Measurements from ENCODE around the gene TRIM50.
"Not testable (repeated sequence)": the region's sequence is repeated elsewhere in the genome, so short reads cannot be mapped to it uniquely, and the experiment has no call there.

Gene TRIM50

DNA sequence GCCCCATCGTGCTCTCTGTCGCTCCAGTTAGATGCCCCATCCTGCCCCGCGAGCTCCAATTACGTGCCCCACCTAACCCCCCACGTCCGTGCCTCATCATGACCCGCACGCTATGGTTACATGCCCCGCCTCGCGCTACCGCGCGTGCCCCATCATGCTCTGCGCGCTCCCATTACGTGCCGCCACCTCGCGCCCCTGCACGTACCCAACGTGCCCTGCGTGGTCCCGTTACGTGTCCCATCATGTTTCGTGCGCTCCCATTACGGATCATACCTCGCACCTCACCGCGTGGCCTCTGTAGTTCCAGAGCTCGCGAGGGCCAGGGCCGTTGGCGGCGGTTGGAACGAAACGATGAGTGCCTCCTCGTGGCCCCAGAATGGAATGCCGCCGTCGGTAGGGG lies at the start of gene TRIM50, which contains the start of gene FKBP6:
TSS of gene TRIM50 (minus strand) at position 161 of the 400 bp plus-strand sequence. CDS start 3,295 bp downstream, outside the sequence.
TSS of gene FKBP6 (plus strand) at position 240 of the 400 bp plus-strand sequence. CDS start 268 bp downstream, outside the sequence.
- DNase-seq, result not testable (repeated sequence)

DNA sequence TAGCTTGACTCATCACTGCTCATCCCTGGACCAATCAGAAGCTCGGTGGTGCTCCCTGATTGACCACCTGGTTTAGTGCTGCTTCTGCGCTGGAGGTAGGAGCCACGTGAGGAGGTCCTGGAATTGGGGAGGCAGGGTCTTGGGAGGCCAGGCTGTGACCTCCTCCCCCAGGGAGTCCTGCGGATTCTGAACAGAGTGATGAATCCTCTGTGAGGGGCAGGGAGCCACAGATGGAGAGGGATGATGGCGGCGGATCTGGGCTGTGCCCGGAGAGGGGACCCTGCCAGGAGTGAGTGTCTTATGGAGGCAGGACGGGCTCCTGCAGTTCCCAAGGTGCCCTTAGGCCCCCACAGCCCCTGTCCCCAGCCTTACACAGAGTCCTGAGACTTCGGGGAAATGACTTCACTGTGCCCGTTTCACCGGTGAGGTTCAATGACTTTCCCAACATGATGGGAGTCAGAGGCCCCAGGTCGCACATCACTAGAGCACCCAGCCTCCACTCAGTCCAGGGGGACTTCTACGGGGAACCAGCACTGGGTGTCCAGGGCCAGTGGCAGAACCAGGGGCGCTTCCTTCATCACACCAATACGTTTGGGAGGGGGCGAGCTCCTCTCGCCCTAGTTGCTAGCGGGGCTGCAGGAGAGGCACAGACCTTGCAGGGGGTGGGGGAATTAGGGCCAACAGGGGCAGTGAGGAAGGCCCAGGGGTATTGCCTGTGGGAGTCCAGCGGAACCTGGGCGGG lies 49.0 kb upstream of the TRIM50 start:
- no peak for DNase-seq

DNA sequence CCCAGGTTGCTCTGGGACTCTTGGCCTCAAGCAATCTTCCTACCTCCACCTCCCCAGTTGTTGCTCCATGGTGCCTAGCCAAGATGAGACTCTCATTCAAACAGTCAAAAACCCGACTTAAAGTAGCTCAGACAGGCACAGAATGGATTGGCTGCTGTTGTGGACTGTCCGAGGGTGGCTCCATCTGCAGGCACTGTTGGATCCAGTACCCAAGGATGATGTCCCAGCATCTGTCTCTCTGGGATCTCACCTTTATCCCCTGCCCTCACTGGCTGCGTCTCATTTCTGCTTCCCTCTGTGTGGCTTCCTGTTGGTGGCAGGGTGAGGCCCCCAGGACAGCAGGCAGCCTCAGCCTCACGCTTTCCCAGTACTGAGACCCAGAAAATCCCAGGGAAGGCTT lies 48.4 kb upstream of the TRIM50 start:
- not testable (repeated sequence) for DNase-seq

DNA sequence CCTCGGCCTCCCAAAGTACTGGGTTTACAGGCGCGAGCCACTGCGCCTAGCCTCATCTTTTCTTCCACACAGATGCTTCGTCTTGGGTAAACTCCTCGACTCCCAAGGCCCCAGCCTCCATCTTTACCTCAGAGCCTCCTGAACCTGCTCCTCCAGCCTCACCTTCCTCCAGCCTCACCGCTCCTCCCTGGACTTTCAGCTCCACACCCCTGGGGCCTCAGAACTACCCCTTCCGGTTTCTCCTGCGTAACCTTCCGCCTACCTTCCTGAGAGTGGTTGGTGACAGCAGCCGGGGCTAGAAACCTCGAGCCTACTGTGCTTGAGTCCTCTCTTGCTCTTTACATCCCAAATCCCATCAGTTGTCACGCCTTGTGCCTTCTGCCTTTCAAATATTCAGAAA lies 45.9 kb upstream of the TRIM50 start:
- no peak for DNase-seq

DNA sequence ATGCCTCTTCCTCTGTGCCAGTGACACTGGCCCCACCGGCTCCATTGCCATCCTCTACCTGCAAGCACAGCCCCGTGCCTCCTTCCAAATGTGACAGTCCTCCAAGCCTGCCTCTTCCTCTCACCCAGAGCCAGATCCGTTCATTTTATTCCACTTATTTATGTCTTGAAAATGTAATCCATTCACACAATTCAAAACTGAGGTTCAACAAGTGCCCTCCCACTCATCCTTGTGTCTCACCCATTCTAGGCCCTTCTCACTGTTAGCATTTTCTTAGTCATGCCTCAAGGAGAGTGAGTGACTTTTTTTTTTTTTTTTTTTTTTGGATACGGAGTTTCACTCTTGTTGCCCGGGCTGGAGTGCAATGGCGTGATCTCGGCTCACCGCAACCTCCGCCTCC lies 41.7 kb upstream of the TRIM50 start:
- no peak for DNase-seq

DNA sequence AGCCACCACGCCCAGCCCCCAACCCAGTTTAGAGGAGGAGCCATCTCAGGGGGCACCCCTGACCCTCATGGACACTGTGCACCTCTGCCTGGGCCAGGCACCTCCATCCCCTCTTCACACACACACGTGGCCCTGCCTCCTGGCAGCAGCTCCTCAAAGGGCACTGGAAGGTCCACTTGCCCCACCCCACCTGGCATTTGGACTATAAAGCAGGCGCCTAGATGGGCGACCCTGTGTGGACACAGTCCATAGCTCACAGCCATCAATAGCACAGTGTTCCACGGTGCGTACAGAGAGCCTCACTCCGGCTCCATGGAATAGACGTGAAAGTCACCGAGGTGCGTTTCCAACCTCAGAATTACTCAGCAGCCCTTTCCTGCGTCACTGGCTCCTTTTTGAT lies 41.1 kb upstream of the TRIM50 start:
- DNase-seq, result no peak

DNA sequence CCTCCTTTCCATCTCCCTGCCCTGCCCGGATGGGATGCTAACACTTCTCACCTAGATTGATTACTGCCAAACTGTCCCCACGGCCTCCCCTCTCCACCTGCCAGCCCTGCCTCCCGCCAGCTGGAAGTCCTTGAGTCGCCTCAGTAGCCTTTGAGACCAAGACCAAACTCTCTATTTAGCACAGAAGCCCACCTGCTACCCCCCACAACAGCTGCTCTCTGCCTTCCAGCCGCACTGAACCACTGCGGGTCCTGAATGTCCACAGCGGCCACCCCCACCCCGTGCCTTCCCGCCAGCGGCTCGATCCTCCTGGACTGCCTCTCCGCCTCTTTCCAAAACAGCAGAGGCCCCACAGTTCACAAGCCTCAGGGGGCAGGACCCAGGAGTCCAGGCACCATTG lies 39.1 kb upstream of the TRIM50 start:
- no peak for DNase-seq

DNA sequence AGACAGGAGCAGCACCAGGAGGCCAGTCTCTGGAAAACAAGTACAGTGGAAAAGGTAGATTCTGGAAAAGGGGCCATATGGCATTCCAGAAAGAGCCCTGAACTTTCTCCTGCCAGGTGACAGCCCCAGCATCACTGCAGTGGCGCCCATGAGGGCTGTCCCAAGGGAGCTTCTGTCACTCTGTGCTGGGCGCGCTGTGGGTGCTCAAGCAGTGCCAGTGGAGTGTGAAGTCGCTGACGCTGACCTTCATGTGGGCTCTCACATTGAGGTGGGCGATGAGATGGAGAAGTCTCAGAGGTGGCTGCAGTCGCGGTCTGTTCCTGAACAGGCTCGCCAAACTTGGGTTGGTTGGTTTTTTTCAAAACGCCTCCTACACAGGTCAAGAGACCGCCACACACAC lies 38.2 kb upstream of the TRIM50 start:
- no peak for DNase-seq

DNA sequence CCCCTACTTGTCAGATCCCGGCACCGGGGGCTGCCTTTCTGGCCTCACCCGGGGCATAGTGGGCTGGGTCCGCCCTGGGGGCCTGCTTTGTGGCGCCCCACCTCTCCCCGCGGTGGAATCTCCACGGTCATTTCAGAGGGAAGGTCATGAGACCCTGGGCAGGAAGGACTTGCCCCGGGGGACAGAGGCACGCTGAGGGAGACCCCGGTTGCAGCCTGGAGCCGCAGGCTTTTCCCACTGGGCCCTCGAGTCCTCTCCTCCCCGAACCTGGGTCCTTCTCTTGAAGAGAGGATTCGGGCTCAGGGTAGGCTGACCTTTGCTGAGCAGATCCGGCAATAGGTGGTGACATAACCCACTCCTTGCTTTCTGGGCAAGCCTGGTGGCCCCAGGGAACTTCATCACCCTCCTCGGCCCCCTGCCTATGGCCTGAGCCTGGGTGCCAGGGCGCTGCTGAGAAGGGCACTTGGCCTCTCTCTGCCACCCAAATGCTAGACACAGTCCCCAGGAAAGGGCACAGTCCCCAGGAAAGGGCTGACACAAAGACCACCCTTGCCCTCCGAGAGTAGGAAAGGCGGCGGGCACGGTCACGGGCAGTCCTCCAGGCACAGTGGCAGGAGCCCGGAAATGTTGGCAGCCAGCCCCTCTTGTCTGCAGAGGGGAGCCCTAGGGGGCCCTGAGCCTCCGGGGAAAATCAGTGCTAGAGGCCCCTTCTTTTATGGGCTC lies 36.3 kb upstream of the TRIM50 start:
- DNase-seq, result no peak

DNA sequence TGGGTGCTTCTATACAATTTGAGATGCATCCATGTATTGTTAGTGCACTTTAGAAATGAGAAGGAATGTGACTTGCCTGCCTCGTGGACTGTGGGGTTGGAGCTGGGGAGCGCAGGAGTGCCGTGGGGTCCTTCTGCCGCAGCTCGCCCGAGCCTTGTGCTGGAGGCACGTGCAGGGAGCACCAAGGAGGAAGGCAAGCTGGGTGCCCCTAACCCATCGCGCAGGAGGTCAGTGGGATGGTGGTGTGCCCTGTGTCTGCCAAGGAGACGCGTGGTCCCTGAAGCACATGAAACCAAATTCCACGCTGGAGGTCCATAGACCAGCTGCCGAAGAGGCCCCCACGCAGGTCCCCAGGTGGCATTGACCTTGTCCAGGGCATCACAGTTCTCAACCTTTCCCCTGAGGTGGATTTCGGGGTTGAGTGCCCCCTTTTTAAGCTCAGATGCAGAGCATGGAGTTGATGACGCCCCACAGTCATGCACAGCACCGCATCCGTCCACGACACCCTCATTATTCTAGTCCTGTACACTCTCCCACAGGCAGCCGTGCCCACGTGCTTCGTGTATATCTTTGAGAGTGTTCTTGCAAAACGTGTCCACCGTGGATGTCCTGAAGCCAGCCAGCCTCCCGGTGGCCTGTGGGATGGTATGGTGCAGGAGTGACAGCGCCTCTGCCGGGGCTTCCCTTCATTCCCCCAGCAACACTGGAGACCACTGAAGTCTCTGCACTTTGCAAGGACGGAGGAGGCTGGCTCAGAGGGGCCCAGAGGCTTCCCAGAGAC lies 35.5 kb upstream of the TRIM50 start:
- no peak for DNase-seq

DNA sequence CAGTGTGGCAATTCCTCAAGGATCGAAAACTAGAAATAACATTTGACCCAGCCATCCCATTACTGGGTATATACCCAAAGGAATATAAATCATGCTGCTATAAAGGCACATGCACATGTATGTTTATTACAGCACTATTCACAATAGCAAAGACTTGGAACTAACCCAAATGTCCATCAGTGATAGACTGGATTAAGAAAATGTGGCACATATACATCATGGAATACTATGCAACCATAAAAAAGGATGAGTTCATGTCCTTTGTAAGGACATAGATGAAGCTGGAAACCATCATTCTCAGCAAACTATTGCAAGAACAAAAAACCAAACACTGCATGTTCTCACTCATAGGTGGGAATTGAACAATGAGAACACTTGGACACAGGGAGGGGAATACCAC lies 32.7 kb upstream of the TRIM50 start:
- DNase-seq, result not testable (repeated sequence)

DNA sequence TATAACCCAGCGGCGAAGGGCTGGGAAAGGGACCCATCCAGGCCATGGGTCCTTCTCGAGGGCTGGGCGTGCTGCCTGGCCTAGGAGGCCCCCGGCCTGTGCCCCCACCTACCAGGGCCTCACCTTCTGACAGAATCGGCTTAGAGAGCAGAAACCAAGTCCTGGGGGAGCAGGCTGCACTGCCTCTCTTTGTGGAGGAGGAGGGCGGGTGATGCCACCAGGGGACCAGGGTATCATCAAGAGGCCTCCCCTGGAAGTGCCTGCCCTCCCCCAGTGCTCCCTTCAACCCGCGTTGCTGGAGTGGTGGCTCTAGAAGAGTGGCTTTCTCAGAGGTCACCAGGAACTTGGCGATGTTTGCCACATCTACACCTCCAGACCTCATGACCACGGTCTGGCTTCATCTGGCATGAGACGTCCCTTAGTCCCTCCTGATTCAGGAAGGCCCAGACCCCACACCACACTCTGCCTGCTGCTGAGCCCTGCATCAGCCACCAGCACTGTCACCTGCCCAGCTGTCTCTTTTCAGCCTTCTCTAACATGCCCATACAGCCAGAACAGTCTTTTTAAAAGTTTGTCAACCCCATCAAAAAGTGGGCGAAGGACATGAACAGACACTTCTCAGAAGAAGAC lies 32.0 kb upstream of the TRIM50 start:
- DNase-seq, result no peak

DNA sequence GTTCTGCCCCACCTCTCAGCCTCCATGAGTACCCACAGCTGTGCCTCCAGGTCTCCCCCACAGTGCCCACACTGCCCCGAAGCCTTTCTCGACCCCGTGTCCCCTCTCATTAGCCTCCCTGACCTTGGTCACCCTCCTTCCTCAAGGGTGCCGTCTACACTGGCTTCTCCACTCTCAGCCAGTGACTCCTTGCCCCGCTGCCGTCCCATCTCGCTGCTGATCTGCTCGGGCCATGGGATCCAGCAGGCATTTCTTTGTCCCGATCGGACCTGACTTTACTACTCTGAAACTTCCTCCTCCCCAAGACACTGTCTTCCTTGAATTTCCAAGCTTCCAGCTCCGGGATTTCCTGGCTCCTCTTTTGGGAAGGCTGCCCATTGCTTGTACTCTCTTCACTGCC lies 31.4 kb upstream of the TRIM50 start:
- DNase-seq, result no peak

DNA sequence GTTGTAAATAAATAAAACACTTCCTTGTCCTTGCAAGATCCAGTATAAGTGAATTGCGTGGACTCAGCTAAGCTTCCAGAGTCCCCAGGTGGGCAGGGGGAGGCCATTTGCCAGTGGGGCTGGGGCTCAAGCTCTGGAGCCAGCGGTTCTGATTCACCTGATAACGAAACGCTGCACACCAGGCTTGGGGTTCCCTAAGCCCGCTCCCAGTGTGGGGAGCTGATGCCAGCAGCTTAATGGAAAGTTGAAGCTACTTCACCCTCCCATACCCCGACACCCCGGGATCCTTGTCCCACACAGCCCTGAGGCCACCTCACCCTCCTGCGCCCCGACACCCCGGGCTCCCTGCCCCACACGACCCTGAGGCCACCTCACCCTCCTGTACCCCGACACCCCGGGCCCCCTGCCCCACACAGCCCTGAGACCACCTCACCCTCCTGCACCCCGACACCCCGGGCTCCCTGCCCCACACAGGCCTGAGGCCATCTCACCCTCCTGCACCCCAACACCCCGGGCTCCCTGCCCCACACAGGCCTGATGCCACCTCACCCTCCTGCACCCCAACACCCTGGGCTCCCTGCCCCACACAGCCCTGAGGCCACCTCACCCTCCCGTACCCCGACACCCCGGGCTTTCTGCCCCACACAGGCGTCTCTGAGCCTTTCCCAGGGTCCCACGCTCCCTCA lies 30.9 kb upstream of the TRIM50 start:
- no peak for DNase-seq

DNA sequence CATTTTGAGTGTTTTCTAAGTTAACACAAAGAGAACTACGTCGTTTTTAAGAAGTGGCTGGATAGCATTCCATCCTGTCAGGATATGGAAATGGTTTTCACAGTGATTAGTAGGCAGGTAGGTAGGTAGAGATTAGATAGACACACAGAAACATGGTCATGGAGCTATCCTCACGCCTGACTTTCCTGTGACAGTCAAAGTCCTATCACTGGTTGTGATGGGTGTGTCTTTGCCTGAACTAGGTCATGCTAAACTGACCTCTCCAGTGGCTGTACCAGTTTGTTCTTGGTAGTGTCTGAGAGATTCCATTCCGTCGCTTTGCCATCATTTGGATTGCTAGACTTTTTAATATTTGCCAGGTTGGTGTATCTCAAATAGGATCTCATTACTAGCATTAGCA lies 28.3 kb upstream of the TRIM50 start:
- DNase-seq, result no peak

DNA sequence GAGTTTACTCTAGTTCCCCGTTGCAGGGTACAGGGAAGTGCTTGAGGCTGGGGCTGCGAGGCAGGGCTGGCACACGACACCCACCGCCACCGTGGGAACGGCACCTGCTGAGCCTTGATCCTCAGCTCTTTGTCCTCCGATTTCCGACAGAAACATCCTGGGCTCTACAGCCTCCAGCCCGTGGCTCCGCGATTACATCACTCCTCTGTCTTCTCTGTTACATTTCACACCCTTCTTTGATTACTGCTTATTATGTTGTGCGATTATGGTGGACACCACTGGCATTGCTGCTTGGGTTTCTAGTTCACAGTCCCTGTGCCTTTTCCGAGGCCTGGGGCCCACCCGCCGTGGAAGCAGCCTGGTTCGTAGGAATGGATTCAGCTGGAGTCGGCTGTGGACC lies 26.9 kb upstream of the TRIM50 start:
- DNase-seq, result no peak

DNA sequence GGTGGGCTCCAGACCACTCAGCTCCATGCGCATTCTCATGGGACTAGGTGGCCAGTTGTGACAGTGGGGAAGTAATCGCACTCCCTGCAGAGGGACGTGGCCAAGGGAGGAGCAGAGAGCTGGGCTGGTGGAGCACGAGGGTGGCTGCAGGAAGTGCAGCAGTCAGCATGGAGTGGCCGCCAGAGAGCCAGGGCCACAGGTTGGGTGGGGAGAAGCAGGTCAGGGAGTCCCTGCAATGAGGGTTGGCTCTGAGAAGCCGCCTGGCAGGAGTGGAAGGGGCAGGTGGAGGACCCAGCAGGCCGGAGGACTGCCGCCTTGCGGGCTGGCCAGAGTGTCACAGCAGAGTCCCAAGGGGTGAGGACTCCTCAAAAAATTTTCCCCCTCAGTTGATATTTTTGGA lies 26.3 kb upstream of the TRIM50 start:
- DNase-seq, result no peak

DNA sequence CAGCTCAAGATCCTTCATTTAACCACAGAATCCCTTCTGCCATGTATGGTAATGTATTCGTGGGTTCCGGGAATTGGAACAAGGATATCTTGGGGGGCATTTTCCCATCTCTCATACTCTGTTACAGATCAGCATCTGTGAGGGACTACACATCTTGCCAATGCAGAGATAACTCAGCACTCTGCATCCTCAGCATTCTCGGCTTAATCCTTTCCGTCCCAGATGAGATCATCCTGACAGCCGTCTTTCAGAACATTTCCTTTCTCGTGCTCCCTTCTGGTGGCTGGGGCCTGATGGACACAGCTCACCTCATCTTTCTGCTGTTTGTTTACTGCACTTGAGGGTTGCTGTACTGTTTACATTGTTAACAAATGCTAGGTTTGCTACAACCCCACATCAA lies 25.4 kb upstream of the TRIM50 start:
- no peak for DNase-seq

DNA sequence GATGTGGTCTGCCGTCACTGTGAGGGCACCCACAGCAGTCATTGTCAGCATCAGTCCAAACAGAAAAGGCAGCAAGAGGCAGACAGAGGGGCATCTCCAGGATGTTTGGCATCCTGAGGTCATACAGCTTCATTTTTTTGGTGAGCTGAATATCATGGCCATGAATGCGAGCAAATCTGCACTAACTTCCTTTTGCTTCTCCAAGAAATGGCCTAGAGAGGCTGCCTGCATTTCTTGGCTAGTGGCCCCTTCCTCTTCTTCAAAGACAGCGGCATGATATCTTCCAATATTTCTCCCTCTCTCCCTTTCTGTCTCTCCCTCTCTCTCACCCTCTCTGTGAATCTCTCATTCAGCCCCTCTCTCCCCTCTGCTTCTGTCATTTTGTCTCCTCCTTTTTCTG lies 24.9 kb upstream of the TRIM50 start:
- DNase-seq, result no peak

DNA sequence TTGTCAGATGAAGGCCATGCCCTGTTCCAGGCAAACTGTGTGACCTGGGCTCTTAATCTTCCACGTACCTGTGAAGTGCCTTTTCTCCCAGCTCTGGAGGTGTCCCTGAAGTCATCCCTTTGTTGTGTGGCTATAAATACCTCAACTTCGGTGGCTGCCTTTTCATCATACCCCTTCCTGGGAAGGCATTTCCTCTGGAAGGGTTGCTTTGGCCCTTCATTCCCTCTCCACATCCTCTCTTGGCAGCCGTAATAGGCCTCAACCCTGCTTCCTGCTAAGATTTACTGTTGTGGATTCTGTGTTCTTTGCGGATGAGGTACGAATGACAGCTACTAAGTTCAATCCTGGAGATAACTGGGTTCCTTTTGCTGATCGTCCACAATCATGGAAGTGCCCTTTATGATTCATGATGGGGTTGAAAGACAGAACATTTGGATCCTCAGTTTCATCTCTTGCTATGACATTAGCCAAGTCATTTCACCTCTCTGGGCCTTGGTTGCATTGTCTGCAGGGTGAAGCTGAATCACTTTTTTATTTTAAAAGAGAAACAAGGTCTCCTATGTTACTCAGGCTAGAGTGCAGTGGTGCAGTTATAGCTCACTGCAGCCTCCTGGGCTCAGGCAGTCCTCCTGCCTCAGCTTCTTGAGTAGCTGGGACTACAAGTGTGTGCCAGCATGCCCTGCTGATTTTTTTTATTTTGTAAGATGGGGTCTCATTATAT lies 23.7 kb upstream of the TRIM50 start:
- no peak for DNase-seq

DNA sequence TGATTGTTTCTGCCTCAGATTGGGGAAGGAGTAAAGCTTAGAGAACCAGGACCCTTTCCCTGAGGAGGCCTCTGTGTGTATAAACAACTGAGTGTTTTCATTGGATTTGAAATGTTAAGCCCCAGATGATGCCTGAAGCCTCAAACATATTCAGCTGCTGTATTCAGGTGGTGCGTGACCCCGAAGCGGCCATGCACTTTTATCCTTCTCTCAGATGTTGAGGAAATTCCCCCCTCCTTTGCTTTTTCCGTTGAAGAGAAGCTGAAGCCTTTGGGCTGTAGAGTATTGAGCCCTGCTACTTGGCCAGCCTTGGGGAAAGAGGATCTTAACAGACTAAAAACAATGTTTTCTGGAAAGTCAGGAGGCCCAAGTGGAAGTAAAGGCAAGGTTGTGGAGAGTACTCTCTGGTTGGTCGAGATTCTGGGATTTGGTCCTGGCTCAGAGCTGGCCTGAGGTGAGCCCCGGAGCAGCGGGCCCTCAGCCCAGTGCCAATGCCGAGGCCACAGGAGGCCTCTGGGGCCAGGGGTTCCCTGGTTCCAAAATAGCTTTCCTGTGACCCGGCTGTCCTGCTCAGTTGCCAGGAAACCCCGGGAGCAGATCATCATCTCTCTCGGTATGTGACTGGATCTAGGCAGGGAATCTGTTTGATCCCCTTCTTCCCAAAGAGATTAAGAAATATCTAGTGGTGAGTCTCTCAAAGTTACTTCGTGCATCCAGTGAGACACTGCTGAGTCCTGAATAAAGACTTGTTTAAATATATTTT lies 22.6 kb upstream of the TRIM50 start:
- DNase-seq, result no peak

All from left hindlimb (tissue), 1 donor.